Inflammatory macrophage treated with lipopolysaccharide for 1 hour (primary cell): ENCODE results near the gene TBC1D1.
"Not testable (repeated sequence)": the region's sequence is repeated elsewhere in the genome, so short reads cannot be mapped to it uniquely, and the experiment has no call there.

Experiments
- DNase-seq, 2 donors: peaks; one replicate each; pipeline ENCODE4 v3.0.0-alpha.2; 2020 to 2022

TBC1D1 gene

DNA sequence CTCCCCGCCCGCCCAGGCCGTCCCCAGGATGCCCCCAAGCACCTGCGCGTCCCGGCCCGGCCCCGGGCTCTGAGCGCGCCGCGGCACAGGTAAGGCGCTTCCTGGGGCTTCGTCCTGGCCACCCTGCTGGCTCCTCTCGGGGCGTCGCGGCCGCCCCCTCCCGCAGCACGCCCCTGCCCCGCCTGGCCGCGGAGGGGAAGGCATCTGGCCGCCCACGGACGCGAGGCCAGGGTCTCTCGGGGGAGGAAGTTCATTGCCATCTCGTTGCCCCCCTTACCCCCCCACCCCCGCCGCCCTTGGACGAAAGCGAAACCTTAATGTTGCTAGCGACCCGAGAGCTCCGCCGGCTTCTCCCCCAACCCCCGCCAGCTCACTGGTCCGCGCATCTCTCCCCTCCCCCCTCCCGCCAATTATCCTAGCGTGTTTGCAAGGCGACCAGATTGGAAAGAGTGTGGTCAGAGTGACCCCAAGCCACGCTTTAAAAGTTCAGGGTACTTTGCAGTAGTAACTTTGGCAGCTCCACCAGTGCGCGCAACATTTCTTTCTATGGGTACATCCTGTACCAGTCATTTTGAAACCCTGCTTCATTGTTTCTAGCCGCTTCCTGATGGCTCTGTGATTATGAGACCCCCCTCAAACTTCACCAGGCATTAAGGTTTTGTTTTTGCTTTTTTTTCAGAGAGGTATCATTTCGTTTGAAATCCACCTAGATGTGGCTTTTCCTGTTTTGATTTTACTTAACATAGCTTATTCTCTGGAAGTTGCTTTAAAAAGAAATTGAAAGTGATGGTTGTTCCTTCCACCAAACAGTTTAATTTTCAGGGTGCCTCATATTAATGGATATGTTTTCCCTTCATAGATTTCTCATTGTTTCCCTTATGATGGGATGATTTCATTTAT, 626 bp downstream of the TBC1D1 start:
- DNase-seq: peak; percentile 32 to 55

DNA sequence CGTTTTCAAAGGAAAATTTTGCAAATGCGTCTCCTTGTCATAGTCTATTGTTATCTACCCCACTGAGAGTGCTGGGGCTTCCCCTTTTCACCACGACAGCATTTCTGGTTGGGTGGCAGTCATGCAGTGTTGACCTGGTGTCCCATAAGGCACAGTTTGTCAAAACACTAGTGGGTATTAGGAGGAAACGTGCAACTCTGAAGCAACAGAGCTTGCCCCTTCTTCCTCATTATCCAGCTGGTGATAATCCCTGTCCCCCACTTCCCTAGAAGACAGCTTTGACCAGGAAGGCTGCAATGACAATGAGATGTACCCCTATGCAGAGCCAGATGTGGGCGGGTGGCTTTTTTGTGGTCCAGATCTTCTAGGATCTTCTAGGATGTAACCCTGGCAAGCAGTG, 1.8 kb downstream of the TBC1D1 start:
- DNase-seq: peak; percentile 66 to 89

DNA sequence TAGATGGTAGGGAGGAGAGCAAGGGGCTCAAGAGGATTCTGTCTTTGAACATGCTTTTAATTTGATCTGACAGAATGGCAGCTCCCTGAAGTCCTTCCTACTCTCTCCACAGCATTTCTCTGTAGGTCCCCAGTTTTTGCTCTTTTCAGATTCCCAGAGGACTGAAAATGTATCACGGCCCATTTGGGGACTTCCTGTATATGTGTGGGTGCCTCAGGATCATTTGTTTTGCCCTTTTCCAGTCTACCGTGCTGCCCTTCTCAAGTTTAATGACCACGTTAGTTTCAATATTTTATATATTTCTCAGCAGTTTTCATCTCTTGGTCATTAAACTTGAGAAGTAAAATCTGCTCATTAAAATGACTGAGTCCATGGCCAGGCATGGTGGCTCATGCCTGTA, 2.3 kb downstream of the TBC1D1 start:
- no peak for DNase-seq

DNA sequence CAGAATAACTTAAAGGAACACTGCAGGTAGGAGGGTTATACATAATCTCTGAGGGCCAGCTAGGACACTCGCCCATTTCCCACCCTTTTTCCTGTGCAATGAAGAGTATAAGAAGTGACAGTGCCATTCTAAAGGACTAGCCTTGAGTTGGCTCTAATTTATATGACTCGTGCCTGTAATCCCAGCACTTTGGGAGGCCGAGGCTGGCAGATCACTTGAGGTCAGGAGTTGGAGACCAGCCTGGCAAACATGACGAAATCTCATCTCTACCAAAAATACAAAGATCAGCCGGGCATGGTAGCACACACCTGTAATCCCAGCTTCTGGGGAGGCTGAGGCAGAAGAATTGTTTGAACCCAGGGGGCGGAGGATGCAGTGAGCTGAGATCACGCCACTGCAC, 4.4 kb downstream of the TBC1D1 start:
- no peak for DNase-seq

DNA sequence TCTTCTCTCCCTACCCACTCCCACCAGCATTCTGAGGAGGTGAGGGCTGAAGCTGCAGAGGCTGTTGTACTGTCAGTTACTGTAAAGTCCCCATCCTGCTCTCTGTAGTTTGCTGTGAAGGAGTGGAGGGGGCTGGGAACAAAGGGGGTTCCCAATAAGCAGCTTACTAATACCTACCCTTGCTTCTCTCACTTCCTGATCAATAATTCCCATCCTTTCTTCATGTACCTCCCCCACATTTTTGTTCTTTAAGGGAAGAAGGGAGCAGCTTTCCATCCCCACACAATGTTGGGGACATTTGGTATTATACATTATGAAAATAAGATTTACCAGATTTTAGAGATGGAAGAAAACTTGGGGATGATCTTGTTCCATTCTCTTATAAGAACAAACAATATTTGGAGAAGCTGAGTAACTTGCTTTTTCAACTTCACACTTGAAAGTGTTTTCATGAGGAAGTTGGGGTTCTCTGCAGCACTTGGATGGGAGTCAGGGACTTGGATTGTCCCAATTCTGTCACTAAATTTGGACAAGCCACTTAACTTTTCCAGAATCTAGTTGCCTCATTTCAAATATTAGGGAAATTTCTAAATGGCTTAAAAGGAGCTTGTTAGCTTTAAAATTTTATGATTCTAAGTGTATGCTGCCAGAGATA, 5.4 kb downstream of the TBC1D1 start:
- peak; percentile 33 to 52 for DNase-seq

DNA sequence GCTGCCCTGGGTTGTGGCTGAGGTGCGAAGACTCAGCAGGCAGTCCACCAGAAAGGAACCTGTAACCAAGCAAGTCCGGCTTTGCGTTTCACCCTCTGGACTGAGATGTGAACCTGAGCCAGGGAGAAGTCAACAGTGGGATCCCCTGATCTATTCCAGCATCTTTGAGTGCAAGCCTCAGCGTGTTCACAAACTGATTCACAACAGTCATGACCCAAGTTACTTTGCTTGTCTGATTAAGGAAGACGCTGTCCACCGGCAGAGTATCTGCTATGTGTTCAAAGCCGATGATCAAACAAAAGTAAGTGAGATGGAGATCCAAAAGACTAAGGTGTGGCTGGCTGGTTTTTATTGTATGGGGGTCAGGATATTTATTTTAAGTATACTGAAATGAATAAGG, 11.3 kb downstream of the TBC1D1 start:
- no peak for DNase-seq

DNA sequence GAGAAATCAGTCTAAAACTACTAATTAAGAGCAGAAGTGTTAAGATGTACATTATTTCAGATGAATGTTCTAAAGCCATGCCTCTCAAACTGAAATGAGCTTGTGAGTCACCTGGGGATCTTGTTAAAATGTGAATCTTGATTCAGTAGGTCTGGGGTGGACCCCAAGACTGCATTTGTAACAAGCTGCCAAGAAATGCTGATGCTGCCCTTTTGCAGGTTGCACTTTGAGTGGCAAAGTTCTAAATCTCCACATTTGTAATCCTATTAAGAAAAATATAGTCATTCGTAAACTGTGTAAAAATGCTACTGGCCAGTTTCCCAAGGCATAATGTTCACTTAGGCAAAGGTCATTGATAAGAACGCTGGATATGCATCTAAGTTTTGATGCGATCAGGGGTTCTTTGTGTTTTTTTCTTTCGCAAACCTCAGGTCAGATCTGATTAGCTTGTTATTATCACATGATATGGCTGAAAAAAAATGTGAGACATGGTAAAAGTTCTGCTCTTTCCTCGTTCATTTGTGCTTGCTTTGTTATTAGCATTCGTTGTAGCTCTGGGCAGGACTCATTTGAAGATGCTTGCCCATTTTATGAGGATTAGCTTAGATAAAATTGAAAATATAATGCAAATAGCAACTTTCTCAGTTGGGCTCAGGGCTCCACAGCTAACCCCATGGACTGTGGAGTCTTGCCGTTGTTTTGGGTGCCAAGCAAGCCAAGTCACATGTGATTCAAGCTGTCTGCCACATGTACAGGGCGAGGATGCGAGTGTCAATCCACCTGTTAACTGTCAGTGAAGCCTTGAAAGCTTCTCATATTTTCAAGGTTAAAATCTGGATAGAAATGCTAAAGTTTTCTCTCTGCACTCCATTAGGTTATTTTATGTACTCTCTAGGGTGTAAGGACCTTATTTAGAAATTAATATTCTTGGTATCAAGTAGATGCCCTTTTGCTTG, 12.1 kb downstream of the TBC1D1 start:
- DNase-seq: no peak

DNA sequence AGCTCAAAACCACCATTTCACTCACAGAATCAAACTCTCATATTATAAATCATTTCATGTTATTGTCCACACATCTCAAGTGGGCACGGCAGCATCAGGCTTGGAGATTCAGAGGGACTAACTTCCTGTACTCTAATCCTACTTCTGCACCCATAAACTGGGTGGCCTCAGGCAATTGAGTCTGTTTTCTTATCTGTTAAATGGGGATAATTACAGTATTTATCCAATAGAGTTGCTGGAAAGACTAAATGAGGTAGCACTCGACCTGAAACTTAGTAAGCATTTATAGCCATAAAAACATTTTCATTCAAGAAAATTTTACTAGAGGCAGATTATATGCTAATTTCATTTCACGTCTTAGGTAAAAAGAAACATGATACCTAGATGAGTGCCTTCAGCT, 13.0 kb downstream of the TBC1D1 start:
- DNase-seq: no peak

DNA sequence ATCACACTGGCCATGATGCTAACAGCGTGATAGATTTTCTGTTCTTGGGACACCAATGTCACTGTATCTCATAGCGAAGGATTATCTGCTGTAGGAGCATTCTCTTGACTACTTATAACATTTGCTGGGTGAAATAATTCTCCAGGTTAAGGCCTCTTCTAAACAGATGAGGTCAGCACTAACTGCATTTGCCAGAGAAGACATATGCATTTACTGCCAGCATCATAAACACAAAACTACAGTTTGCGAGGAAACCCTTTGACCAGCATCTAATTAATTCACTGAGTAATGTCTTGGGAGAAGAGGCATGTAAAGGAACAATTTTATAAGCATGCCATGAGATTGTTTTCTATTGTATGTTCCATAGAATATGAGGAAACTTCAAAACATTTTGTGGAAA, 13.9 kb downstream of the TBC1D1 start:
- DNase-seq: no peak

DNA sequence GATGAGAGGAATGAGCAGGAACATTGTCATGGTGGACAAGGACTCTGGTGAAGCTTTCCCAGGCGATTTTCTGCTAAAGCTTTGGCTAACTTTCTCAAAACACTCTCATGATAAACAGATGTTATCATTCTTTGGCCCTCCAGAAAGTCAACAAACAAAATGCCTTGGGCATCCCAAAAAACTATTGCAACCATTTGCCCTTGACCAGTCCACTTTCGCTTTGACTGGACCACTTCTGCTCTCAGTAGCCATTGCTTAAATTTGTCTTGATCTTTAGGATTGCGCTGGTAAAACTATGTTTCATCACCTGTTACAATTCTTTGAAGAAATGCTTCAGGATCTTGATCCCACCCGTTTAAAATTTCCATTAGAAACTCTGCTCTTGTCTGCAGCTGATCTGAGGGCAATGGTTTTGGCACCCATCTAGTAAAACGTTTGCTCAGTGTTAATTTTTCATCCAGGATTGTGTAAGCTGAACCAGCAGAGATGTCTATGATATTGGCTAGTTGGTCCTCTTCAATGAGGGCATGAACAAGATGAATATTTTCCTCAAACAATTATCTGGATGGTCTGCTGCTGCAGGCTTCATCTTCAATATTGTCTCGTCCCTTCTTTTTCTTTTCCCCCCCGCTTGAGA, 14.8 kb downstream of the TBC1D1 start:
- peak in 1 of 2 donors; percentile 25 for DNase-seq

DNA sequence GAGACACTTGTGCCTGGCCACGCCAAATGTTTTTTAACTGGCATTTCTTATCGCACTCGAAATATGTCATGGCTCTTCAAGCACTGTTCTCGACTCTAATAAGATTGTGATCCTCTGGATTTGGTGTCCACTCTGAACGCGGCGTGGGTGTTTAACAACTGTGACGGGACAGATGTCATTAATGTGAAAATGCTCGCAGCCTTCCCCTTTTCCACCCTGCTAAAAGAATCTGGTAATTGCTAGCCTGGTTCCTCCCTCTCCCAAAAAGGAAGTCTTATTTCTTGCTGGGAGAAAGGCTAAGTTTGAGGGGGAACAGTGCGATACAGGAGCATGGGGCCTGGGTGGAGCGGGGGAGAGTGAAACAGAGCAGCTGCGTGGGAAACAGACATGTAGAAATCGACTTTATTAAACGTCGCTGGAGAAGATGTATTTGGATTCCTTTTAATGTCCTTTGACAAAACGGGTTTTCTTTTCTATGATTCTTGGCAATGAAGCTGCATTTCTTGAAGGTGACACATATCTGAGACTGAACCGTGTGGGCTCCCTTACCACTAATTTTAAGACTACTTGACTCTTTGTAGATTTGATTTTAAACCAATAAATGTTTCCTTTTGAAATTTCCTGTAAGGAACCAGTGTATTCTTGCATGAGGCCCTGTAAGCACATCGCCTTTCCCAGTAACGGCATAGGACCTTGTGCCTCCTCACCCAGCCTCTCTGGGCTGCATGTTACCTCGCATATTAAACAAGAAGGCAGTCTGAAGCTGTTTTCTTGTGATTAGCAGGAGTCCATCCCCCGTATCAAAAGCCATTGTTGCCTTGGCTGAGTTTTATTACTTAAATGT, 17.8 kb downstream of the TBC1D1 start:
- DNase-seq: peak; percentile 80 to 84

DNA sequence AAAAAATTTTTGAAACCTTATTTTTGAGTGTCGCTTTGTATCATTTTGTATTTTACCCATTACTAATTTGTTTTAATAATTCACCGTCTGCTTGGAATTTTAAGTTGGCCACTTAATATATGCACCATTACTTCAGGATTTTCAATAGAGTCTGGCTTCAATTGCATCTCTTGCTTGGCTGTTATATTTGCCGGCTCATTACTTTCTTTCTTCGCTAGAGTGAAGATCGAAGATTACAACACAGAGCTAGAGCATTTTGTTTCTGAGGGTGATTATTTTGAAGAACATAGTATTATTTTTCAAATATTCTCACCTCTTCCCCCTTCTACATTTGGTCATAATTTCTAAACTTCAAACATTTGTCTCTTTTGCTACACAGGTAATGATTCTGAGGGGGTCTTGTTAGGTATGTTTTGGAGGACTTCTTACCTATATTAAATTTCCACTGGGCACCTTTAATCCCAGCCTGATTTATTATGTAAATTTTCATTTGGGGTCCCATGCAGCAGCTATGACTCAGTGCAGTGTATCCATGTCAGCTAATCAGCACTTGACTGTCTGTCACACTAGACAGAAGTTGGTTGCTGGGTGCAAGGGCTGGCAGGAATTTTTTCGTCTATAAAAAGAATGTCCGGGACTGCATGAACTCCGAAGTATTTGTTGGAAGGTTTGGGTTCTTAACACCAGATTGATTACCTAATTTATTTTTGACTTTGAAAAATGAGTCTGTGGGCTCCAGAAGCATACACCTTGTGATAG, 18.6 kb downstream of the TBC1D1 start:
- DNase-seq: no peak

DNA sequence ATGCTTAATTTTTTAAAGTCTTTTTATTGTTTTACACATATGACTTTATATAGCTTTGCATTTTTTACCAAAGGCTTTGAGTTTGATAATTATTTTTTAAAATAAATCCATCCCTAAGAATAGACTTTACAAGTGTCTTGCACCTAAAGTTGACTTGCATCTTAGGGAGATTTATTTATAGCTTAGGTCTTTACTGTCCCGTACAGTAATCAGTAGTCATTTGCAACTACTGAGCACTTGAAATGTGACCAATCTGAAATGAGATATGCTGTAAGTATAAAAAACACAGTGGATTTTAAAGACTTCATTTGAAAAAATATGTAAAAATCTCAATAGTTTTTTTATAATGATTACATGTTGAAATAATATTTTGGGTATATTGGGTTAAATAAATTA, 19.2 kb downstream of the TBC1D1 start:
- no peak for DNase-seq

DNA sequence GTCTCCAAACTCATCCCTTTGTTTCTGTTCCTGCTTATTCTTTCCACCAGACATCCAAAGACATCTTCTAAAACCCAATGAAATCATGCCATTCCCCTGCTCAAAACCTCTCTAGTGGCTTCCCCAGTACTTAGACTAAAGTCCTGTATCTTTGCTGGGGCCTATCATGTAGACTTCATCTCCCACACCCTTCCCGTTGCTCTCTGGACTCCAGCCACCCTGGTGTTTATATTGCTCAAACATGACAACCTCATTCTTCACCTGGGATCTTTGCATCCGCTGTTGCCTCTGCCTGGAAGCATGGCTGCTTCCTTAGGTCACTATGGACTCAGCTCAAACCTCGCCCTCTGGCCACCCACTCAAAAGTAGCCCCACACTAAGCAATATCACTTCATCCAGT, 23.7 kb downstream of the TBC1D1 start:
- DNase-seq: no peak

DNA sequence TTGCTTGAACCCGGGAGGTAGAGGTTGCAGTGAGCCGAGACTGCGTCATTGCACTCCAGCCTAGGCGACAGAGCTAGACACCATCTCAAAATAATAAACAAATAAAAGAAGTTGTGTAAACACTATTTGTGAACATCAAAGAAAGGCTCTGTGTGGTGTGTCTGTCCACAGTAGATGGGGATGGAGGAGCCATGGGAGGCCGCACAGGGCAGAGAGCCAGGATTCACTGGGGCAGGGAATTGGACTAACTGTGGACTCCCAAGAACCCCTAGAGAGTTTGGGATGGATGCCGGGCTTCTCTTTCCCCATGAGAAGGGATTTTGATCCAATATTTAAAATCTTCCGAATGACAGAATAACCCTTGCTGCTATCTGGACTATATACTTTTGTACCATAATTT, 26.5 kb downstream of the TBC1D1 start:
- no peak for DNase-seq

DNA sequence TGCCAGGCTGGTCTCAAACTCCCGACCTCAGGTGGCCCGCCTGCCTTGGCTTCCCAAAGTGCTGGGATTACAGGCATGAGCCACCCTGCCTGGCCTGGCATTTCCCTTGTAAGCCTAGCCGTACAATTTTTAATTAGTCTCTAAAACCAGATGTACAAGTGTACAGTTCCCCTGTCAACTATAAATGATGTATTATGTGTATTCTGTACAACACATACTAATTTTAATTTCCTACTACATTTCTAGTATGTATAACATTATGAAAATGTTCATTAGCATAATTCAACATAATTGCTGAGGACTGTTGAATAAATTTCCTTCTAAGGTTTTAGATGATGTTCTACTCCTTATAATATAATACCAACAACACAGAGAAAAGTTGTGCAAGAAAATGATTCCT, 27.8 kb downstream of the TBC1D1 start:
- DNase-seq: no peak

DNA sequence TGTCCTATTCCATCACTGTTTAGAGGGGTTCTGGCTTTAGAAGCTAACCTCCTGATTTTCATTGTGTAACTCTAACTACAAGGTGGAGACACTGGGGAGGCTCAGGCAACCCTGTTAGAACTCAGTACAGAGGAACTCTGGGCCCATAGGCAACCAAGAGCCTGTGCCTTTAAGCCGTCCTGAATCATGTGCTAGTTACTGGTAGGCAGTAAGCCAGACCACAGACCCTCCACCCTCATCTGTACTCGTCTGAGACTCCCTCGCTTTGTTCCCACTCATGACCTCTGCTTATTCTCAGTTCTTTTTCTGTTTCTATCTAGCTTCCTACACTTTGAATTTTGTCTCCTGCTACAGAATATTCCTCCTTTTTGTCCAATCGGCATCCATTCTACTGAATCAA, 31.4 kb downstream of the TBC1D1 start:
- DNase-seq: peak; percentile 21 to 58

DNA sequence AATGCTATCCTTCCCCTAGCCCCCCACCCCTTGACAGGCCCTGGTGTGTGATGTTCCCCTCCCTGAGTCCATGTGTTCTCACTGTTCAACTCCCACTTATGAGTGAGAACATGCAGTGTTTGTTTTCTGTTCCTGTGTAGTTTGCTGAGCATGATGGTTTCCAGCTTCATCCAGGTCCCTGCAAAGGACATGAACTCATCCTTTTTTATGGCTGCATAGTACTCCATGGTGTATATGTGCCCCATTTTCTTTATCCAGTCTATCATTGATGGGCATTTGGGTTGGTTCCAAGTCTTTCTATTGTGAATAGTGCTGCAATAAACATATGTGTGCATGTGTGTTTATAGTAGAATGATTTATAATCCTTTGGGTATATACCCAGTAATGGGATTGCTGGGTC, 32.2 kb downstream of the TBC1D1 start:
- DNase-seq: not testable (repeated sequence)

DNA sequence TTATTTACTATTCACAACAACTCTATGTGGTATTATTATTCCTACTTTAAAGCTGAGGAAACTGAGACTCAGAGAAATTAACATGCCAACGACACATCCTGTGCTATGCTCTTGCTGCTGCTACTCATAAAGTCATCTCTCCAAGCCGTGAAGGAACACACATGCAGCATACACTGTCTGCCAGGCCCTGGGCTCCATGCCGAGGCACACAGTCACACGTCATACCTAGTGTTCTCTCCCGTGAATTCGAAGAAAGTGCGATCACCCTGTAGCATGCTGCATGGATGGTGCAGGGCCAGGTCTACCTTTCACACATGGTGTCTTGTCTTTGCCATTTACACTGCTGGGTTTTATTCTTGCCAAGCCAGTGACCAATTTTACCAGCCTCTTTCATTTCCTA, 34.1 kb downstream of the TBC1D1 start:
- DNase-seq: no peak

DNA sequence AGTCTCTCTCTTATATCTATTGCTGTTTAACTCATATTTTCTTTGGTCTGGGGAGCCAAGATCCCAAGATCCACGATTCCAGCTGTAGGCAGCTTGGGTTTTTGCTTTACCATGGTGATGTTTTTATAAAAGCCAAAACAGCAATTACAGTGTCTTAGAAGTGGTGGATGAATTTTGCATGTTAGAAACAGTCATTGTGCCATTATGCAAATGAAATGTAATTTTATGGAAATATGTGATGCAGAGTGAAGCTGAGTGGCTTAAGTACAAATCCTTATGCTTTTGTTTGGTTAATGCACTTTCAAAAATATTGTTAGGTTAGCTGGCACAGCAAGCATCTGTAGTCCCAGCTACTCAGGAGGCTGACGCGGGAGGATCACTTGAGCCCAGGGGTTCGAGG, 36.5 kb downstream of the TBC1D1 start:
- no peak for DNase-seq
